ENCODE measurements around the gene TCL1A.

Gene TCL1A

DNA sequence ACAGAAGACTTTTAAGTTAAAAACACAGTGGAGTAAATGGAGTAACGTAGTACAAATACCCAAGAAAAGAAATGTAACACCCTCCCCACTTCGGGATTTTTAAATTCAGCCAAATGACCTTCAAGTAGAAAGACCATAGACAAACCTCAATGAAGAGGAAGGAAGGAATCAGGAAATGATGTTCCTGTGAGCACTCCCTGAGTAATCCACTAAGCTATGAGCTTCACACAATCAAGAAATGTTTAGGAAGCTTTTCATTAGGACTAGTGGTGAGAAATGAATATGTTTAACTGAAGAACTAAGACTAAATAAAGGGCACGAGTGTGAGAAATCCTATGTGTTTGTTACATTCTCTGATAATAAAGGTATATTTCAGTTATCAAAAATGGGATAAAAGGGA is 10.1 kb downstream of the TCL1A start:
- DNase-seq: no peak

GRCh38 chr14:95703341-95703740 is 10.6 kb downstream of the TCL1A start:
- DNase-seq: no peak

DNA sequence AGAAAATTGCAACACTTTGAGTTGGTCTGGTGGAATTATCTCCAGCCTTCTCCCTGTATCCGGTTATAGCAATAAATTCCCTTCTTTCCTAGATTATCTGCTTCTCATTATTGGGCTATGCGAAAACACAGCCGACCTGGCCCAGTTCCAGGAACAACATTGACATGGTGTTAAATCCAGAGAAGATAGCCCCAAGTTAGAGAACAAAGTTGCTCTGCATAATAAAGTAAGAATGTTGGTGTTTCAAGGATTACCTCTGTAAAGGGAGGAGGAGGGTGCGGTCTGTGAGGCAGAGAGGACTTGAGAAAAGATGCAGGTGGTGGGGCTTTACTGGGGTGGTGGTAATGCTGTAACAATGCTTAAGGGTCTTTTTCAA is 12.1 kb downstream of the TCL1A start:
- DNase-seq: no peak

GRCh38 chr14:95700221-95700976 is 13.5 kb downstream of the TCL1A start:
- DNase-seq: no peak

GRCh38 chr14:95699412-95699811 is 14.5 kb downstream of the TCL1A start:
- DNase-seq: no peak

DNA sequence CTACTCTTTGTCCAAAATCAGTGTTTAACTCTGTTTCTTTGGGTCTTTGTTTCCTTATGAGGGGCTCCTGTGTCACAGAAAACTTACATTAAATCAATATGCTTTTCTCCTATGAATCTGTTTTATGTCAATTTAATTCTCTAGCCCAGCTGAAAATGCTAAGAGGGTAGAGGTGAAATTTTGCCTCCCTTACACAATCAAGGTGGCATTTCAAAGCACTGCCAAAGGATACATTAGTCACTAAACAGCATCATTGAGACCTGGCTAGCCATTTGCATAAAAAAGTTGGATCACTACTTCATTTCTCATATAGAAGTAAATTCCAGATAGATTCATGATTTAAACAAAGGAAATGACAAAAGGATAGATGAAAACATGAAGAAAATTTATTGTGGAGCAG is 15.6 kb downstream of the TCL1A start:
- DNase-seq: no peak

DNA sequence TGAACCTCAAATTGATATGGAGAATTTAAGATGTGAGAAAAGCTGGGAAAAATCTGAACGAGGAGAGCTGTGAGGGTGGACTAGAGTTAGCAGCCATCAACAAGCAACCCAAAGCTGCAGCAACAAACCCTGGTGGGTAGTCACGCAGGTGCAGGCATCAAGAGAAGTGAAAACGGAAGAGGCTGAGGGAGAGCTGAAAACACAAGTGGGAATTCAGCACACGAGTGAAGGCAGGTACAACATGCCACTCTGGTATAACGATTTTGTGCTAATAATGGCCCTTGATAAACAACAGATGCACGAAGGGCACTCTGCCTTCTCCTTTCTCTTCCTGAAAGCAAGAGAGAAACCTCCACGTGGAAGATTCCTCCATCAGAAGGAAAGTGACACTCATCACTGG is 16.2 kb downstream of the TCL1A start:
- no peak for DNase-seq

GRCh38 chr14:95696741-95697140 is 17.2 kb downstream of the TCL1A start:
- DNase-seq: no peak

- no peak for DNase-seq
These were observed 18.0 kb downstream of the TCL1A start for GRCh38 chr14:95695913-95696312.

GRCh38 chr14:95695051-95695450 is 18.9 kb downstream of the TCL1A start:
- DNase-seq: no peak

DNA sequence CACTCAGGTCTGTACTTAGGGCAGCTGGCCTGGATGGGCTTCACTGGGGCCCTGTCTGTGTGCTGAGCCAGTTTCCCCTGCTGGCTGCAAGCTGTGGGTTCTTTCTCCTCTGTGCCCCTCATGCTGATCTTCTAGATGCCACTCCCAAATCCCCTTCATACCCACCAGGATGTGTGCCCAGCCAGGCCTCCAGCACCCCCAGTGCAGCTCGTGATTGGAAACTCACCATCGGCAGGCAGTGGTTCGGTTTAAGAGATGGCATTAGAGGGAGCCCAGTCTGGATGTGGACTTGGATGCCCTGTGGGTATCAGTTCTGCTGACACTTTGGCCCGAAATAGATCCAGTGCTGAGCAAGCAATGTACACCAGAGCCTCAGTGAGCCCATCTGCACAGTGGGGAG is 21.8 kb downstream of the TCL1A start:
- DNase-seq: no peak

DNA sequence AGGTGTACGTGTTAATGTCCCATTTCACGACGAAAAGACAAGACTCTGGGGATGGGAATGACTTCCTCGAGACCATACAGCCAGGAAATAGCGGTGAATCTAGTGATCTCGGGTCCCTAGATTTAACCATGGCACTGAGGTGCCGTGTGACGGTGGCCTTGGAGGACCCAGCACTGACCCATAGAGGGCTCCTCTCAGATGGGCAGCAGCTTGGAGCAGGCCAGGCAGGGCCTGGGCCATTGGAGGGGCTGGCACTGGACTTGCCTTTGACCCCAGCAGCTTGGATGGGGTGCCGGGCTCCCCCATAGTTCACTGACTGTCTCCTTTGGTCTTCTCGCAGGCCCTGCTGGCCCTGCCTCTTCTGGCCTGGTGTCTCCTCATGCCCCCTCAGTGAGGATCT is 22.3 kb downstream of the TCL1A start:
- no peak for DNase-seq

DNA sequence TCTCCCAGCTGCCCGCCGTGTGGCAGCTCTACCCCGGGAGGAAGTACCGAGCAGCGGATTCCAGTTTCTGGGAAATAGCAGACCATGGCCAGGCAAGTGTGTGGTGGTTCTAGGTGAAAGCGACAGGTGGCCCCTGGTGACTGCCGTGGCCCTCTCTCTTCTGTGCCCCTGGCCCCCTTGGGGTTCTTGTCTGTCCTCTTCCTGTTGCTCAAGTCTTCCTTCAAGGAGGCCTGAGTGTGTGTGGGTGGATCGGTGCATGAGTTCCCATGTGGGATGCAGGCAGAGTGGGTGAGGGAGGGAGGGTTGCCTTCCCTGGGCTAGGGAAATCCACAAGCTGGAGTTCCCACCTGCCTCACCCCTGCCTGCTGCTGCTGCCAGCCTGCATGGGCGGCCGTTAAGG is 23.1 kb downstream of the TCL1A start:
- DNase-seq: no peak

DNA sequence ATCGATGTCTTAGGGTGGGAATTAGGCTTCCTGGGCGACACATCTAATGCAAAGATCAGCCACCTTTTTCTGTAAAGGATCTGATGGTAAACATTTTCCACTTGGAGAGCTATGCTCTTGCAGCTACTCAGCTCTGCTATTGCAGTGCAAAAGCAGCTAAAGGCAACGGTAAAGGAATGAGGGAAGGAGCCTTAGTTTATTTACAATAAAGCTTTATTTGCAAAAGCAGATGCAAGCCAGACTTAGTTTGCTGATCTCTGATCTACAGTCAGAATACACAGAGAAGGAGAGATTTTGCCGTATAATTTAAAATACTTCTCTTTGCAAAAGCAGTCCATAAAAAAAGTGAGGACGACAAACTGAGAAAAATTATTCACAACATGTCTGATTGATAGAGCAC is 24.5 kb downstream of the TCL1A start:
- DNase-seq: no peak

- DNase-seq: no peak
These were observed 27.0 kb downstream of the TCL1A start for GRCh38 chr14:95686935-95687334.

DNA sequence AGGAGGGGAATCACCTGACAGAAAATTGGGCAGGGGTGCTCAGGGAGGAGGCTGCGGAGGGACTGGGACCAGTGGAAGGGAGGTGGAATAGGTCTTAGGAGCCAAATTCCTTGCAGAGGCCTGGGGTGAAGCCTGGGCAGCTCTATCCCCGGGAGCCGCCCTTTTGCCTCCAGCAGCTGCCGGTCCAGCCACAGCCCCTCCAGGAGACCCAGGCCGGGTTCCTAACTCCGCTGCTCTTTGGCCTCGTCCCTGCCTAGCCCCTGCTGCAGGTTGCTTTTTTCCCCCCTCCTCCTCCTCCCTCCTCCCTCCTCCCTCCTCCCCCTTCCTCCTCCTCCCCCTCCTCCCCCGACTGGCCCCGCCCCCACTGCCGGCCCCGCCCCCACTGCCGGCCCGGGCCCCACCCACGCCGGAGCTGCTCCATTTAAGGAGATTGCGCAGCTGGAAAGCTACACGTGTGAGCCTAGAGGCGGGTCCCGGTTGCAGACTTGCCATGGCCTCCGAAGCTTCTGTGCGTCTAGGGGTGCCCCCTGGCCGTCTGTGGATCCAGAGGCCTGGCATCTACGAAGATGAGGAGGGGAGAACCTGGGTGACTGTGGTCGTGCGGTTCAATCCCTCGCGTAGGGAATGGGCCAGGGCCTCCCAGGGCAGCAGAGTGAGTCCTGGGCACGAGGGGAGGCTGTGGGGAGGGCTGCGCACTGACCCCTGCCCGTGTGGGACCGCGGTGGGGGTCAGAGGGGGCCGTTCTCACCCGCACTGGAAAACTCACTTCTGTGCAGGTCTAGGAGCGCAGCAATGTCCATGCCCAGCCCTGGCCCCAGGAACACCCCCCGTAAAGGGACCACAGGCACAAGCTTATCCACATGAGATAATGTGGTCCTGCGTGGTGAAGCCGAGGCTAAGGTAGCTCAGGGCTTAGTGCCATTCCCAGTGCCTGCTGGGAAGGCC is 27.7 kb downstream of the TCL1A start, which contains the start of gene TCL1B:
Gene TCL1B, plus strand, starts transcription at position 449 of the 945 bp plus-strand sequence. Its CDS starts 42 bp downstream, at position 491.
- no peak for DNase-seq

DNA sequence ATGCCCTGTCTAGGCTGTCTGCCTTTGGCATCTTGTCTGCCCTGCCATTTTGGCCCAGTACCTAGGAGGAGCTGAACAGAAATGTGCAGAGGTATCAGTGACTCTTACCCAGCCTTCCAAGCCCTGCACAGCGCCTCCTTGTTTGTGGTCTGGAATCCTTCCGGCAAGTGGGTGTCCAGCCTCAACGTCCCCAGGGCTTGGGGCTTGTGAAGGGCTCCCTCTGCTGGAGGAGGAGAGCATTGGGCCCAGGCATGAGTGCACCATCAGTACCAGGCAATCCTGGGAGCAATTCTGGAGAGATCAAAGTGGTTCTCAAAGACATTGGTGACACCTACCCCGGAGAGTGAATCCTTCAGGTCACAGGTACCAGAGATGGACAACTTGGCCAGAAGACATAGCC is 30.1 kb downstream of the TCL1A start:
- DNase-seq: peak; percentile 44

GRCh38 chr14:95681153-95681552 is 32.8 kb downstream of the TCL1A start:
- no peak for DNase-seq

GRCh38 chr14:95679998-95680735 is 33.8 kb downstream of the TCL1A start:
- DNase-seq: no peak

- DNase-seq: no peak
These were observed 34.6 kb downstream of the TCL1A start for GRCh38 chr14:95679148-95679815.

DNA sequence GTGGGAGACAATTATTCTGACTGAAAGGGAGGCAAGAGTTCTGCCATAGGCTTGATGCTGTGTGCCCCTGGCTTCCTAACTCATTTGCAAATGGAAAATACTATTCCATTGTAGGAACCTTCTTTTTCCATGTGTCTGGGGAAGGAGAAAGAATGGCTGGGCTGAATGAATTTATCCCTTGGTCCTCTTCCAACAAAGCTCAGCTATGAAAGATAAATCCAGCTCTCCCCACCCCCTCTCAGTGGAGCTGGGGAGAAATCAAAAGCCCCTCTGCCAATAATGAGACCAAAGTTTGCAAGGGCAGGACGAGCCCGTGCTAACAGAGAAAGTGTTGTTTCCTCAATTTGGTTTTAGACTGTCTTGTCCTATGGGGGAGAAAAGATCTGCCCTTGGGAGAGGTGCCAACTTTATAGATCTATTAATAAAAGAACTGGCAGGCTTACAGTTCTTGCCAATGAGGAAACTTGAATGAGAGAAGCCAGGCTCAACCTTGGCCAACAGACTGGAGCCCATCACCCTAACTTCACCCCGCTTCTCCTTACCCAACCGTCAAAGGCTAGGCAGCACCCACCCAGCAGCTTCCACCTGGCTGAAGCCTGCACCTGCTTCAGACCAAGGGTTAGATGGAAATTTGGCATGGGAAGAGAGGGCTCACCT is 36.6 kb downstream of the TCL1A start:
- DNase-seq: no peak

DNA sequence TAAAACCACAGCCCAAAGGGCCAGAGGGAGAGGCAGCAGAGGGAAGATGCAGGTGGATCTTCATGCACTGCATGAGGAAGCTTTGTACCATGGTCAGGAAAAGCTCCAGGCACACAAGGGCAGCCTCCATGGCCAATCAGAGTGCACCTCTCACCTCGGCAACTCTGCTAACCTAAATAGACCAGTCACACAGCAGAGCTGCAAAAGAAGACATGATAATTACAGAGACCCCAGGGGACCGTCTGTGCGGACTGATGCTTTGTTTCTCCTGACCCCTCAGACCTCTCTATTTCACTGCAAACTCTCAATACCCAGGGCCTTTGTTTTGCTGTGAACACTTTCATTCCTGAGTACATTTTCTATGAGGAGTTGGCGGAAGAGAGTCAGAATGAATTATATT is 38.4 kb downstream of the TCL1A start:
- no peak for DNase-seq
